CD8-positive, alpha-beta memory T cell (primary cell): Measurements from ENCODE around the gene TRIM61. TPM values are rescaled to one million over a fixed set of nuclear protein-coding genes. Genes with fewer than 3 reads are reported as not detected.
"Not testable (repeated sequence)": the region's sequence is repeated elsewhere in the genome, so short reads cannot be mapped to it uniquely, and the experiment has no call there.

Source experiments
- CTCF ChIA-PET: fragments of 350-600 bp; sonication (Branson Sonifier 250); formaldehyde crosslinking; loops from one replicate; lab custom pipeline; 2021; ENCODE audit warnings: antibody characterized with exemption; lab: Charles Lee
- POLR2A ChIA-PET: fragments of 350-600 bp; sonication (Branson Sonifier 250); formaldehyde crosslinking; loops from one replicate; lab custom pipeline; 2021; ENCODE audit warnings: antibody characterized with exemption; lab: Charles Lee
- DNase-seq, 5 donors: peaks; one replicate each; pipeline versions ENCODE4 v3.0.0 to v3.0.0-alpha.2; 2020 to 2022; ENCODE audit warnings: mixed read lengths in 1 of 5
- H3K27ac ChIP-seq: one replicate; pipeline ENCODE4 v1.7.0; 2013; ENCODE audit warnings: low read depth, mild to moderate bottlenecking, low read length, moderate library complexity
- H3K27me3 ChIP-seq: 2 replicates; pipeline ENCODE4 v1.7.0; 2013; ENCODE audit warnings: low read length, mild to moderate bottlenecking; ENCODE audit not compliant: insufficient read depth, poor library complexity, severe bottlenecking
- H3K36me3 ChIP-seq: 2 replicates; pipeline ENCODE4 v1.7.0; 2013; ENCODE audit warnings: mild to moderate bottlenecking, low read length, moderate library complexity; ENCODE audit not compliant: insufficient read depth
- H3K4me1 ChIP-seq: 2 replicates; pipeline ENCODE4 v1.7.0; 2013; ENCODE audit warnings: mild to moderate bottlenecking, low read length, moderate library complexity; ENCODE audit not compliant: insufficient read depth
- H3K4me3 ChIP-seq: 2 replicates; pipeline ENCODE4 v1.7.0; 2013; ENCODE audit warnings: mild to moderate bottlenecking, low read length
- H3K9me3 ChIP-seq: 2 replicates; pipeline ENCODE4 v1.7.0; 2013; ENCODE audit warnings: mild to moderate bottlenecking, low read length
- H3K27ac Mint-ChIP-seq, 8 donors: one replicate each; pipeline ENCODE4 v1.8.0; 2020 to 2021; ENCODE audit warnings: mixed read lengths in 8 of 8, mild to moderate bottlenecking in 6 of 8, inconsistent platforms in 3 of 8, moderate library complexity in 3 of 8
- H3K27me3 Mint-ChIP-seq, 2 donors: one replicate each; pipeline ENCODE4 v1.8.0; 2020 to 2021; ENCODE audit warnings: mixed read lengths in 2 of 2, mild to moderate bottlenecking in 1 of 2, moderate library complexity in 1 of 2
- H3K36me3 Mint-ChIP-seq, 3 donors: one replicate each; pipeline ENCODE4 v1.8.0; 2020 to 2021; ENCODE audit warnings: mixed read lengths in 3 of 3, inconsistent platforms in 1 of 3, mild to moderate bottlenecking in 1 of 3
- H3K4me1 Mint-ChIP-seq, 3 donors: one replicate each; pipeline ENCODE4 v1.8.0; 2020 to 2021; ENCODE audit warnings: mixed read lengths in 3 of 3, inconsistent platforms in 1 of 3, mild to moderate bottlenecking in 1 of 3
- H3K4me3 Mint-ChIP-seq, 7 donors: one replicate each; pipeline ENCODE4 v1.8.0; 2020 to 2021; ENCODE audit warnings: mixed read lengths in 7 of 7, mild to moderate bottlenecking in 6 of 7, moderate library complexity in 4 of 7, inconsistent platforms in 2 of 7
- H3K9me3 Mint-ChIP-seq, 5 donors: one replicate each; pipeline ENCODE4 v1.8.0; 2020 to 2022; ENCODE audit warnings: mixed read lengths in 5 of 5, mild to moderate bottlenecking in 3 of 5, moderate library complexity in 2 of 5, inconsistent platforms in 1 of 5
- polyA plus RNA-seq: library from polyadenylated mRNA; unstranded; fragments of 300-500 nt; fragmentation: Illumina TruSeq; gene quantifications from one replicate; pipeline ENCODE4 v1.2.3, GENCODE V29; 2021
- total RNA-seq, 2 experiments: library from RNA; stranded (reverse); gene quantifications; one replicate each; pipeline ENCODE4 v1.2.3, GENCODE V29; 2021

TRIM61 gene
- total and polyA plus RNA-seq, 3 experiments from 2014 or later = 1.3 to 3.3 (median 2.7) TPM

DNA sequence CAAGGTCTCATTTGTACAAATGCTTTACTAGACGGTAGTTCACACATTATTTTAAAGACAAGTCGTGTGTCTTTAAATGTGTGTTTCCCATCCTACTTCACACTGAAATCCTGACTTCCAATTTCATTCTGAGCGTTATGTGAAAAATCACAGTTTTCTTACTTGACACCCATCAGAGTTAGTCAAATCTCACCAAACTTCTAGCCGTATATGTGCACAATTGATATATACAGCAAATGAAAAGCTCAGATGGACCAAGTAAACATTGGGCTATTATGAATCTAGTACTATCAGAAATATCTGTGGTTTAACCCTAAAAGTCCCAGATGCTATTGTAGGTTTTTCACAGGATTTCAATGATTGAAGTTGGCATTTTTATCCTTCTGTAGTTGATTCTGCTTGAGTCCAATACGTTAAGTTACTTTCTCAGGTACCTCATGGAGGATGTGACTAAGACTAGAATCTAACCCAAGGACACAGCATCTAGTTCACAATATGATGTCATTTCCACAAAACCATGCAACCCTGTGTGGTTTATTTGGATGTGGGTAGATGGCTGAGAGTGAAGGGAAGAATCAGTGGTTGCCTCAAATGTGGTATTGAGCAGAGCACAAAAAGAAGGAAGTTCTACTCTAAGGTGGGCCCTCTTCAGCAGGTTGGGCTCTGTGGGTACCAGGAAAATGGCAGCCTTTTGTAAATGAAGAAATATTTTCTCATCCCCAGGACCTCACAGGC is 32.2 kb upstream of the TRIM61 start:
- Histone ChIP-seq H3K4me3 (no peak overlapping the region), H3K27me3 (no peaks in the 10 kb centered on the region), H3K27ac (no peak overlapping the region), H3K9me3 (no peaks in the 10 kb centered on the region), H3K4me1 (no peaks in the 10 kb centered on the region), H3K36me3 (no peaks in the 10 kb centered on the region)
- Mint-ChIP-seq H3K9me3 (no peaks in the 10 kb centered on the region), H3K4me1 (peaks cover 0 to 7% (median 0%) of the 10 kb centered on the region in 3 donors), H3K36me3 (no peaks in the 10 kb centered on the region), H3K27ac (no peak overlapping the region), H3K27me3 (peaks cover 5 to 30% of the 10 kb centered on the region in 2 donors), H3K4me3 (peak overlapping the region in 1 of 7 donors; percentile 73)
- DNase-seq = peak in 1 of 5 donors; percentile 6
- ChIA-PET POLR2A (no interaction called here), CTCF (no interaction called here)

DNA sequence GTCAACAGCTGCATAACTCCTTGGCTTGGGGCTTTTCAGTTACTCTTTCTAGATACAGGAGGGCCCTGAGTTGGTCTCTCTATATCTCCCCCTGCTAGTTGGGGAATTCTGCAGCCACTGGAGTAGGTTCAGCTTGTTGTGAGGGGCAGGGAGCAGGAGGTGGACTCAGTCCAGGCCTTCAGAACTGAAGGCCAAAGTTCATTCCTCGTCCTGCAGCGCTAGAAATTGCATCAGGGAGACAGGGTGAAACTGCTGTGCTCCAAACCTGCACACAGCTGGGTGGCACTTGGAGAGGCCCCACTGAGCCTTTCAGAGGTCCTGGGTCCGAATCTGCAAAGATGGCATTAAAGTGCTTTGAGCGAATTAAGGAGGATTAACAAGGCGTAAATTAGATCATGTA is 29.4 kb upstream of the TRIM61 start:
- Histone ChIP-seq H3K36me3 (no peaks in the 10 kb centered on the region), H3K4me3 (no peak overlapping the region), H3K27me3 (no peaks in the 10 kb centered on the region), H3K9me3 (no peaks in the 10 kb centered on the region), H3K4me1 (no peaks in the 10 kb centered on the region), H3K27ac (no peak overlapping the region)
- Mint-ChIP-seq H3K4me1 (peaks cover 0 to 7% (median 0%) of the 10 kb centered on the region in 3 donors), H3K27ac (no peak overlapping the region), H3K36me3 (no peaks in the 10 kb centered on the region), H3K9me3 (no peaks in the 10 kb centered on the region), H3K4me3 (no peak overlapping the region), H3K27me3 (peaks cover 5 to 23% of the 10 kb centered on the region in 2 donors)
- ChIA-PET CTCF (interaction anchor here (1.8 kb wide), 1 partner anchor 10 kb away, joined by 4 read pairs; no protein-coding TSS in a partner anchor), POLR2A (no interaction called here)
- DNase-seq = no peak

DNA sequence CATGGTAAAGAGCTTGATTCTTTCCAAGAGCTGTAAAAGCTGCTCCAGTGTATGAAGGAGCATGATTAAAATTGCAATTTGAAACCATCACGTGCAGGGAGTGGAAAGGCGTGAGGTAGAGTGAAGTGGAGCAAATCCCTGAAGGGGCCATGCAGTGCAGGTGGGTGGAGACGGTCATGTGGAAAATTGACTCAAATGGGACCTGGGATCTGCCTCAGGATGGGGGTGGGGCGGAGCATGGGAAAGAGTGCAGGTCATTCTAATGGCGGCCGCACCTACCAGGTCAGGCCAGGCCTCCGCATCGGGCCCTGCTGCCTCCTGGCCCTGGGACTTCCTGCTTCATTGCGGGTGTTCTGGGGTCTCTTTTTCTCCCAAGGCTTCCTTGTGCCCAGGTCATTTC is 29.0 kb upstream of the TRIM61 start:
- H3K36me3 Mint-ChIP-seq = no peaks in the 10 kb centered on the region

DNA sequence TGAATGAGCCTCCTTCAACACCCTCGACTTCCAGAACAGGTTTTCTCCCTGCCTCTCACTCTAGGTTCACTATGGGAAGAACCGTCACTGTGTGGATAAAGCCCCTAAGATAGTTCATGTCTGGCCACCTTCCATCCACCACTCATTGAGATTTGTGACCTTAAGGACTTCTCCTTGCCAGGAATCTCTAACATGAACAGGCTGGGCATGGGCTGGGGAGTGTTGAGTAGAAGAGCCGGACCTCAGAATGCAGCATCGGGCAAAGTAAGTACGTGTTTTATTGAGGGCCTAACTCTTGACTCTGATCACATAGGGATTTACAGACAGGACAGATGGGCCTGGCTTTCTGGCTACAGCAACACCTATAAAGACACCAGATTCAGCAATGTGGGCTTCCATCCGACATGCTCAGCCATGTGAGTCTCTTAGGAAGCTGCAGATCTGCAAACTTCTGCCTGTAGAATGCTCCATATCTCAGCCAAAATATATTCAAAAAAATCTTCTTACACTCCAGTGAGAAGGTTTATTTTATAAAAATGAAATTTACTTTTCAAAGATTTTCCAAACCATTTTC is 28.0 kb upstream of the TRIM61 start:
- ChIA-PET CTCF (no interaction called here), POLR2A (no interaction called here)
- Histone ChIP-seq H3K36me3 (no peaks in the 10 kb centered on the region), H3K27ac (no peak overlapping the region), H3K9me3 (no peaks in the 10 kb centered on the region), H3K4me3 (no peak overlapping the region), H3K4me1 (no peaks in the 10 kb centered on the region), H3K27me3 (no peaks in the 10 kb centered on the region)
- H3K27me3 Mint-ChIP-seq = peaks cover 6 to 18% of the 10 kb centered on the region in 2 donors
- H3K4me3 Mint-ChIP-seq = no peak overlapping the region
- peaks cover 0 to 7% (median 0%) of the 10 kb centered on the region in 3 donors for H3K4me1 Mint-ChIP-seq
- no peaks in the 10 kb centered on the region for H3K36me3 Mint-ChIP-seq
- no peak overlapping the region for H3K27ac Mint-ChIP-seq
- no peaks in the 10 kb centered on the region for H3K9me3 Mint-ChIP-seq
- DNase-seq = no peak

More for the DNA sequence above, 29.0 kb upstream of the TRIM61 start:
- Mint-ChIP-seq H3K4me1 (peaks cover 0 to 7% (median 0%) of the 10 kb centered on the region in 3 donors), H3K9me3 (no peaks in the 10 kb centered on the region), H3K4me3 (no peak overlapping the region), H3K27me3 (peaks cover 6 to 22% of the 10 kb centered on the region in 2 donors), H3K27ac (no peak overlapping the region)
- ChIA-PET CTCF (interaction anchor here (1.8 kb wide), 1 partner anchor 11 kb away, joined by 4 read pairs; no protein-coding TSS in a partner anchor), POLR2A (no interaction called here)
- Histone ChIP-seq H3K36me3 (no peaks in the 10 kb centered on the region), H3K27ac (no peak overlapping the region), H3K4me3 (no peak overlapping the region), H3K4me1 (no peaks in the 10 kb centered on the region), H3K27me3 (no peaks in the 10 kb centered on the region), H3K9me3 (no peaks in the 10 kb centered on the region)
- DNase-seq = no peak

DNA sequence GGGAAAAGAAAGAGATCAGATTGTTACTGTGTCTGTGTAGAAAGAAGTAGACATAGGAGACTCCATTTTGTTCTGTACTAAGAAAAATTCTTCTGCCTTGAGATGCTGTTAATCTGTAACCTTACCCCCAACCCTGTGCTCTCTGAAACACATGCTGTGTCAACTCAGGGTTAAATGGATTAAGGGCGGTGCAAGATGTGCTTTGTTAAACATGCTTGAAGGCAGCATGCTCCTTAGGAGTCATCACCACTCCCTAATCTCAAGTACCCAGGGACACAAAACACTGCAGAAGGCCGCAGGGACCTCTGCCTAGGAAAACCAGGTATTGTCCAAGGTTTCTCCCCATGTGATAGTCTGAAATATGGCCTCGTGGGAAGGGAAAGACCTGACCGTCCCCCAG is 24.5 kb upstream of the TRIM61 start:
- H3K4me1 Mint-ChIP-seq, H3K27me3 ChIP-seq, H3K36me3 ChIP-seq, H3K27ac ChIP-seq, H3K4me3 Mint-ChIP-seq, H3K9me3 Mint-ChIP-seq, H3K27ac Mint-ChIP-seq, POLR2A ChIA-PET, H3K4me3 ChIP-seq, H3K4me1 ChIP-seq, CTCF ChIA-PET, H3K36me3 Mint-ChIP-seq, DNase-seq, H3K9me3 ChIP-seq: not testable (repeated sequence)
- H3K27me3 Mint-ChIP-seq = peaks cover 1 to 22% of the 10 kb centered on the region in 2 donors

DNA sequence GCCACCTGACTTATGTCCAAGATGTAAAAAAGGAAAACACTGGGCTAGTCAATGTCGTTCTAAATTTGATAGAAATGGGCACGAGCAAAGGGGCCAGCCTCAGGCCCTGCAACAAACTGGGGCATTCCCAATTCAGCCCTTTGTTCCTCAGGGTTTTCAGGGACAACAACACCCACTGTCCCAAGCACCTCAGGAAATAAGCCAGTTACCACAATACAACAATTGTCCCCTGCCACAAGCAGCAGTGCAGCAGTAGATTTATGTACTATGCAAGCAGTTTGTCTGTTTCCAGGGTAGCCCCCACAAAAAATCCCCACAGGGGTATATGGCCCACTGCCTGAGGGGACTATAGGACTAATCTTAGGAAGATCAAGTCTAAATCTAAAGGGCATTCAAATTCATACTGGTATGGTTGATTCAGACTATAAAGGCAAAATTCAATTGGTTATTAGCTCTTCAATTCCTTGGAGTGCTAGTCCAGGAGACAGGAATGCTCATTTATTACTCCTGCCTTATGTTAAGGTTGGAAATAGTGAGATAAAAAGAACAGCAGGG is 21.1 kb upstream of the TRIM61 start:
- POLR2A ChIA-PET, H3K27me3 ChIP-seq, H3K4me3 ChIP-seq, H3K4me1 ChIP-seq, H3K9me3 Mint-ChIP-seq, CTCF ChIA-PET, H3K4me3 Mint-ChIP-seq, H3K9me3 ChIP-seq, DNase-seq, H3K36me3 Mint-ChIP-seq, H3K27ac Mint-ChIP-seq, H3K4me1 Mint-ChIP-seq, H3K36me3 ChIP-seq, H3K27ac ChIP-seq: not testable (repeated sequence)
- peaks cover 1 to 24% of the 10 kb centered on the region in 2 donors for H3K27me3 Mint-ChIP-seq

DNA sequence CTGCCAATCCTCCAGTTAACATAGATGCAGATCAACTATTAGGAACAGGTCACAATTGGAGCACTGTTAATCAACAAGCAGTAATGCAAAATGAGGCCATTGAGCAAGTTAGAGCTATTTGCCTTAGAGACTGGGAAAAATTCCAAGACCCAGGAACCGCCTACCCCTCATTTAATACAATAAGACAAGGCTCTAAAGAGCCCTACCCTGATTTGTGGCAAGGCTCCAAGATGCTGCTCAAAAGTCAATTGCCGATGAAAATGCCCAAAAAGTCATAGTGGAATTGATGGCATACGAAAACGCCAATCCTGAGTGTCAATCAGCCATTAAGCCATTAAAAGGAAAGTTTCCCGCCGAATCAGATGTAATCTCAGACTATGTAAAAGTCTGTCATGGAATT is 20.5 kb upstream of the TRIM61 start:
- Mint-ChIP-seq H3K9me3 (peaks cover 0 to 3% (median 0%) of the 10 kb centered on the region in 5 donors), H3K36me3 (no peaks in the 10 kb centered on the region), H3K27me3 (peaks cover 1 to 25% of the 10 kb centered on the region in 2 donors), H3K27ac (no peak overlapping the region), H3K4me3 (no peak overlapping the region), H3K4me1 (no peaks in the 10 kb centered on the region)
- CTCF ChIA-PET = no interaction called here
- Histone ChIP-seq H3K4me3 (no peak overlapping the region), H3K27me3 (no peaks in the 10 kb centered on the region), H3K27ac (no peak overlapping the region), H3K4me1 (no peaks in the 10 kb centered on the region), H3K36me3 (no peaks in the 10 kb centered on the region), H3K9me3 (no peaks in the 10 kb centered on the region)
- no peak for DNase-seq
- POLR2A ChIA-PET = no interaction called here

DNA sequence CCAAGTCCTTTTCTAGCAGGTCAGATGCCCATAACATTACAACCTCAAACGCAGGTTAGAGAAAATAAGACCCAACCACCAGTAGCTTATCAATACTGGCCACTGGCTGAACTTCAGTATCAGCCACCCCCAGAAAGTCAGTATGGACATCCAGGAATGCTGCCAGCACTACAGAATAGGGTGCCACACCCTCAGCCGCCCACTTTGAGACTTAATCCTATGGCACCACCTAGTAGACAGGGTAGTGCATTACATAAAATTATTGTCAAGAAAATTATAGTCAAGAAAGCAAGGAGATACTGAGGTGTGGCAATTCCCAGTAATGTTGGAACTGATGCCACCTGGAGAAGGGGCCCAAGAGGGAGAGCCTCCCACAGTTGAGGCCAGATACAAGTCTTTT is 19.9 kb upstream of the TRIM61 start:
- no peaks in the 10 kb centered on the region for H3K27me3 ChIP-seq
- no peaks in the 10 kb centered on the region for H3K9me3 ChIP-seq
- no peaks in the 10 kb centered on the region for H3K4me1 ChIP-seq
- no peaks in the 10 kb centered on the region for H3K4me1 Mint-ChIP-seq
- H3K4me3 Mint-ChIP-seq = no peak overlapping the region
- no peaks in the 10 kb centered on the region for H3K36me3 Mint-ChIP-seq
- no peak overlapping the region for H3K4me3 ChIP-seq
- ChIA-PET POLR2A (no interaction called here), CTCF (no interaction called here)
- H3K27ac ChIP-seq = no peak overlapping the region
- peaks cover 0 to 3% (median 0%) of the 10 kb centered on the region in 5 donors for H3K9me3 Mint-ChIP-seq
- no peak overlapping the region for H3K27ac Mint-ChIP-seq
- H3K36me3 ChIP-seq = no peaks in the 10 kb centered on the region
- H3K27me3 Mint-ChIP-seq = peaks cover 1 to 25% of the 10 kb centered on the region in 2 donors
- DNase-seq = no peak
